PFSK-1 (cell line): Measurements from ENCODE around the gene EMILIN1.

ENCODE experiments used
- POLR2AphosphoS5 ChIP-seq: IDR thresholded peaks from 2 replicates; pipeline ENCODE4 v1.6.1; 2012; ENCODE audit warnings: low read depth, mild to moderate bottlenecking, control low read depth, low read length, moderate library complexity
- TAF1 ChIP-seq: IDR thresholded peaks from 2 replicates; pipeline ENCODE4 v1.6.1; 2012; ENCODE audit warnings: low read length, control low read depth, borderline replicate concordance; ENCODE audit not compliant: insufficient read depth

DNA sequence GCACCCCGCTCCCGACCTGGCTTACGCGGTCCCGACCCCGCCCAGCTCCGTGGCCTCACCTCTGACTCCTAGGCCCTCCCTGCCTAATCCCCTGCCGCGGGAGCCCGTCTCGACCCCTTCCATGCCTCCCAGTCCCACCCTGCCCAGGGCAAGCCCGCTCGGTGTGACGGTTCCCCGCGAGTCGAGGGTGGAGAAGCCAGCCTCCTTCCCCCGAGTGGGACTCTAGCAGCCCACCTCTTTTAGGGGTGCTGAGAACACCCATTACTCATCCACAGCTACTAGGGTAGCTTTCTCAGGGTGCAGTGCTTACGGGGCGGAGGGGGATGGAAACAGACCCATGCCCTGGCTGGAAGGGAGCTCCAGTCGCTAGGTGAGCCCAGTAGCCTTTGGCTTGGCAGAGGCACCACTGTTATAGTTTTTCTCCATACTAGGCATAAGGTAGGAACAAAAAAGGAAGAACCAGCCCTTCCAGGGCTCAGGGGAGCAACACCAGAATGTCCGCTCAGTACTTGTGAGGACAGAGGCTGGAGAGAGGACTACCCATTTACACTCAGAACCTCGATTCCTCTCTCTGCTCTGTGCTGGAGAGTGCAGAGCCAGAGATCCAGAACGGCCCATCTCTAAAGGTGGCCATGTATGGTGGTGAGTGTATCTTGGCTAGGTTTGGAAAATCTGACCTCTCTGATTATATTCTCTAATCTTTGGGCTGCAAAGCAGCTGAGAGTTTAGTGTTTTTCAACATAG, 26.3 kb upstream of the EMILIN1 start:
- no peak for TF ChIP-seq TAF1
- TF ChIP-seq POLR2AphosphoS5: no peak
